Placental pericyte (primary cell): ENCODE measurements around the gene FLYWCH1. TPM values are rescaled to one million over a fixed set of nuclear protein-coding genes. Genes with fewer than 3 reads are reported as not detected.

ENCODE experiments used
- small RNA-seq: library from RNA; depleted of rRNA; stranded (forward); fragments of <200 nt; gene quantifications from one replicate; pipeline ENCODE3, GENCODE V24; 2012; ENCODE audit warnings: low replicate concordance
- total RNA-seq: library from RNA; depleted of rRNA; stranded (reverse); fragments of >200 nt; gene quantifications from 2 replicates; pipeline ENCODE4 v1.2.3, GENCODE V29; 2012

FLYWCH1 gene, protein sequence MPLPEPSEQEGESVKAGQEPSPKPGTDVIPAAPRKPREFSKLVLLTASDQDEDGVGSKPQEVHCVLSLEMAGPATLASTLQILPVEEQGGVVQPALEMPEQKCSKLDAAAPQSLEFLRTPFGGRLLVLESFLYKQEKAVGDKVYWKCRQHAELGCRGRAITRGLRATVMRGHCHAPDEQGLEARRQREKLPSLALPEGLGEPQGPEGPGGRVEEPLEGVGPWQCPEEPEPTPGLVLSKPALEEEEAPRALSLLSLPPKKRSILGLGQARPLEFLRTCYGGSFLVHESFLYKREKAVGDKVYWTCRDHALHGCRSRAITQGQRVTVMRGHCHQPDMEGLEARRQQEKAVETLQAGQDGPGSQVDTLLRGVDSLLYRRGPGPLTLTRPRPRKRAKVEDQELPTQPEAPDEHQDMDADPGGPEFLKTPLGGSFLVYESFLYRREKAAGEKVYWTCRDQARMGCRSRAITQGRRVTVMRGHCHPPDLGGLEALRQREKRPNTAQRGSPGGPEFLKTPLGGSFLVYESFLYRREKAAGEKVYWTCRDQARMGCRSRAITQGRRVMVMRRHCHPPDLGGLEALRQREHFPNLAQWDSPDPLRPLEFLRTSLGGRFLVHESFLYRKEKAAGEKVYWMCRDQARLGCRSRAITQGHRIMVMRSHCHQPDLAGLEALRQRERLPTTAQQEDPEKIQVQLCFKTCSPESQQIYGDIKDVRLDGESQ
- 42.2 and 55.8 TPM in 2 replicates for total RNA-seq

DNA sequence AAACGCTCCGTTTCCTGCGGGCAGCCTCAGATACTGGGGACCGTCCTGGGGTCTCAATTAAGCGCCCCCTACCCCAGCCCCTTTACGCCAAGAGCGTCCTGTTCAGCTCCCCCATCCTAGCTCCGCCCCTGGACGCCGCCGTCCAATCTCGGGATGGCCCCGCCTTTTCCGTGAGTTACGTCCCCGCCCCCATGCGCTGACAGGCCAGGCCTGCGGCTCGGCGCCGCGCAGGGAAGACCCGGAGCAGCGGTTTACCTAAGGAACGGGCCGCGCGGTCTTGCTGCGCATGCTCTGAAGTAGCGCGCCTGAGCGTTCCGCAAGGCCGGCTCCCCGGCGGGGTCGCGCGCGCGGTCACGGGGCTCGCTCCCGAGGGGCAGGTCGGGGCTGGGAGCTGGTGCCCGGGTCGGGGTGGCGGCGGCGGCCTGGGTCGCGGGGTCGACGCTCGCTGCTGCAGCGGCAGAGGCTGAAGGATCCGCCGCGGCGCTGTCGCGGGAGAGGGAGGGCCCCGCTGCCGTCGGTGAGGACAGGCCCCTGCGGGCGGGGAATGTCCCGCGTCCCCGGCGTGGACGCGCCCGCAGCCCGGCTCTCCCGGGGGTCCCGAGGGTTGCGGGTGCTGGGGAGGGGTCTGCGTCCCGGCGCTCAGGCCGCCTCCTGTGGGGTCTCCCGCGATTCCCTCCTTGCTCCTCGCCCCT, at the start of gene FLYWCH1:
Gene FLYWCH1 (plus strand): TSS at position 294 of the 692 bp plus-strand sequence. CDS start 17,755 bp downstream, outside the sequence.

DNA sequence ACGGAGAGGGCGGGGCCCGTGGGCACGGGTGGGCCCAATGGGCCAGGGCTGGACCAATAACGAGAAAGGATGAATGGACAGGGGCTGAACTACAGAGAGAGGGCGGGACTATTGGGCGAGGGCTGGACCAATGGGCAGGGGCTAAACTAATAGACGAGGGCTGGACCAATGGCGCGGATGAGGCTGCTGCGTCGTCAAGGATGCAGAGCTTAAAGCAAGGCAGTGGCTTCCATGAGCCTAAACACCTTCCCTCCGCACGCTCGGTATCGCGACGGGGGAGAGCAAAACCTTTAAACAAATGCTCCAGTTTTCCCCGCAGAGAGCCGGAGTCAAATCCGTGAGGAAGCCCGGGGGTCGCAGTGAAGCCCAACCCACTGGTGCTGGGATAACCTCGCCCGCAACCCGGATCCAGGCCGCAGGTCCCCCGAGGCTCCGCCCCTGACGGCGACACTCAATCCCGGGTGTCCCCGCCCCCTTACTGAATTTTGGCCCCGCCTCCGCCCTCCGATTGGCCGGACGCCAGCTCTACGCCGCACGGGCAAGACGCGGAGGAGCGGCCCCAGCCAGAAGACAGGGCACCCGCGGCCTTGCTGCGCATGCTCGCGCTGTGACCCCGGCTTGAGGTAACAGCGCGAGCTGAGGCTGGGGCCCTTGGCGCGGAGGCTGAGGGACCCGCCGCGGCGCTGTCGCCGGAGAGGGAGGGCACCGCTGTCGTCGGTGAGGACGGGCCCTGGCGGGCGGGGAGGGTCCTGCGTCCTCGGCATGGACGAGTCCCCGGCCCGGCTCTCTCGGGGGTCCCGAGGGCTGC, 28.9 kb upstream of the FLYWCH1 start, which contains the start of gene FLYWCH2:
Gene FLYWCH2 (plus strand): TSS at position 566 of the 808 bp plus-strand sequence. CDS start 13,235 bp downstream, outside the sequence.

DNA sequence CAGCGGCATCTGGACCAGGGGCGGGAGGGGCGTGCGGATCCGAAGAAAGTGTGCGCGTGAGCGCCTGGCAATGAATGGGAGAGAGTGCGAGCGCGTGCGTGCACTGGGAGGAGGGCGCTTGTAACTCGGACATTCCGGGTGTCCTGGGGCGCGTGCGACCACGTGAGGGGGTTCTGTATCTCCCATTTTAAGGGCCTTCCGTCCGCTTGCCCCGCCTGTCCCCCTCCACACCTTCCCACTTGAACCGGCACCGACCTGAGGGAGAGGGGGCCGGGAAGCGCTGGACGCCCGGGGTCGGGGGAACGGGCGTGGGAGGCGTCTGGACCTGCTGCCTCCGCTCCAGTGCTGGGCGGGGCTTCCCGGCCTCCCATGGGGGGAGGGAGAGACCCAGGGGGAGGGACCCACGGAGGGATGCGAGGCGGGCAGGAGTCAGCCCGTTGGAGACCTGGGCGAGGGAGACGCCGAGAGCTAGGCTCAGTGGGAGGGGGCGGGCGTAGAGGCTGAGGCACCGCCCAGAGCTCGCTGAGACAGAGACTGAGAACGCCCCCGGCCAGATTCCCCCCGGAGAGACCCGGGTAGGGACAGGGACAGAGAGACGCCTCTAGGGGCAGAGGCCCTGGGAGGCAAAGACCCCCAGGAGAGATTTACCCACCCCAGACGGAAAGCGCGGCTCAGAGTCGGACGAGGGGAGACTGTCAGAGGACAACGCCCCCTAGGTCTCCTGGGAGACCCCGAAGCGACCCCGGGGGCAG, 52.2 kb downstream of the FLYWCH1 start, which contains the start of gene KREMEN2:
Gene KREMEN2 (plus strand): TSS at position 553 of the 752 bp plus-strand sequence. CDS start 246 bp downstream, outside the sequence.

DNA sequence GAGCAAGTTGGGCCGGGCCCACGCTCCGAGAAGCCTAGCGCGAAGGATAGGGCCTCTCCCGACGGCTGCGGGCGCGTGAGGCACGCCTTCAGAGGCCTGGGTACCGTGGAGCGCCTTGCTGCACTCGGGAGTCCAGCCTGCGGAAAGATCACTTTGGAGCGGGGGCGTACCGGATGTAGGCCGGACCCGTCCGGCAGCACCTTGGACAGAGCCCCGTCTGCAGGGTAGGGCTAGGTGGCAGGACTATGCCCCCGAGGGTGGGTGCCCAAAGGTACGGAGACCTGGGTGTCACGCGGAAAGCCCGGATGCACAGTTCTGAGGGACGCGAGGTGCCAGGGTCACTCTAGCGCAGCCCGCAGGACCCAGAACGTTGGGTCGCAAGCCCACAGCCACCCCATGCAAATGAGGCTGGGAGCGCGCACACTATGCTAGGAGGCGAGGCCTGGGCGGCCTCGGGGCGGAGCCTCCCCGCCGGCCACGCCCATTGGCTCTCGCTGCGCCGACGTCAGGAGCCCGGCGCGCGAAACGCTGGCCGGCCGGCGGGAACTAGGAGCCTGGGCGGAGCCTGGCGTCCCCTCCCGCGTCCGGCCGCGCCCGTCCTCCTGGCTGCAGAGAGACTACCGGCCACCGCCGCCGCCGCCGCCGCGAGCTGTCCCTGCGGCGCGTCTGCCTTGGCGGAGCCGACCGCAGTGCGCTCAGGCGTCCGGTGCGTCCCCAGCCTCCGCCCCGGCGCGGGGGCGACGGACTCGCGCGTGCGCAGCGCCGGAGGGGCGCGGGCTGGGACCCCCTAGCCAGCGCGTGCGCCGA, 57.2 kb downstream of the FLYWCH1 start, which contains the start of gene PAQR4:
Gene PAQR4 (plus strand): TSS at position 611 of the 807 bp plus-strand sequence. CDS start 327 bp downstream, outside the sequence.

DNA sequence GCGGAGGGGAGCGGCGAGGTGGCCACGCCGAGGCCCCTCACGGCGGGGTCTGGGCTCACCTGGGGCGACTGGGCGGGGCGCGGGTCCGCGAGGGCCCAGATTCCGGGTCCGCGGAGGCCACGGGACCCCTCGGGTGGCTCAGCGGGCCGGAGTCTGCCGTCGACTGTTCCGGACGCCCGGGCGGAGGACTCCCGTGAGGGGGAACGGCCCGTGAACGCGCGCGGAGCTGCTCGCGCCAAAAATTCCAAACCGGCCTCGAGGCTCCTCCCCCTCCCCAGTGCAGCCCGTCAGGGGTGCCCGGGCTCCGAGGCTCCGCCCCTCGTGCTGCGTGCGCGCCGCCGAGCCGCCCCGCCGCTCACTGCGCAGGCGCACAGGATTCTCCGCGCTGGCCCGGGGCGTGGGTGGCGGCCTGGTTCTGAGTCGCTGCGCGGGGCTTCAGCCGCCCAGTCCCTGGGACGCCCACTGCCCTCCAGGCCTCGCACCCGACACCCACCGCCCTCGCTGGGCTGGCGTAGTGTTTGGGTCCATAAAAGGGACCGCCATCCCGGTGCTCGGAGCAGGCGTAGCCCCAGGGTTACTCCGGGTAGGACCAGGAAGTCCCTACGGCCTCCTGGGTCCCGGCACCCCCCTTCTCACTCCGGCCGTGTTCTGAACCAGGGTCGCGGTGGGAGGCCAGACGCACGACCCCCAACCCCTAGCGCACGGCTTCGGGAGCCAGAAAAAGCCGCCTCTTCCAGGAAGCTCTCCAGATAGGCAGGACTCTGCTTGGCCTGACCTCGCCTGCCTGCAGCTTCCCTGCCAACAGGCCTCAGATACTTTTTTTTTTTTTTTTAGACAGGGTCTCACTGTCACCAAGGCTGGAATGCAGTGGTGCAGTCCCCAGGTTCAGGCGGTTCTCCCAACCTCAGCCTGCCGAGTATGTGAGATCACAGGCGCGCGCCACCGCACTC, 68.8 kb downstream of the FLYWCH1 start, which contains the start of gene PKMYT1:
Gene PKMYT1 (minus strand): TSS at position 220 of the 950 bp plus-strand sequence. CDS start 789 bp downstream, outside the sequence.

Small RNAs within 50 kb of the gene (small RNA-seq; reads per million reads assigned to genes)
- gene LINC00514 = 0.13 reads per million

Other genes starting within 250 kb of the FLYWCH1 start
- gene KCTD5, start 229.4 kb upstream of the FLYWCH1 start, total RNA-seq = 32.8 and 45.2 TPM in 2 replicates
- gene PRSS27, start 191.7 kb upstream of the FLYWCH1 start, total RNA-seq = 0.57 and 0.66 TPM in 2 replicates
- gene SRRM2, start 159.3 kb upstream of the FLYWCH1 start, total RNA-seq = 87.8 and 95.4 TPM in 2 replicates
- 154 and 313 TPM in 2 replicates for gene ELOB, start 134.7 kb upstream of the FLYWCH1 start, total RNA-seq
- not detected in 2 replicates for gene PRSS33, start 124.4 kb upstream of the FLYWCH1 start, total RNA-seq
- gene PRSS41, start 113.5 kb upstream of the FLYWCH1 start, total RNA-seq = not detected in 2 replicates
- not detected in 2 replicates for gene PRSS21, start 94.7 kb upstream of the FLYWCH1 start, total RNA-seq
- 0.29 TPM in 1 of 2 replicates, not detected in the other for gene ZG16B, start 81.6 kb upstream of the FLYWCH1 start, total RNA-seq
- gene PRSS22, start 53.8 kb upstream of the FLYWCH1 start, total RNA-seq = 2.7 TPM in 1 of 2 replicates, not detected in the other
- 53.0 and 83.3 TPM in 2 replicates for gene FLYWCH2, start 28.7 kb upstream of the FLYWCH1 start, total RNA-seq
- not detected in 2 replicates for gene KREMEN2, start 52.3 kb downstream of the FLYWCH1 start, total RNA-seq
- 1.1 and 12.2 TPM in 2 replicates for gene PAQR4, start 57.4 kb downstream of the FLYWCH1 start, total RNA-seq
- gene PKMYT1, start 68.5 kb downstream of the FLYWCH1 start, total RNA-seq = 0.22 and 27.1 TPM in 2 replicates
- gene CLDN9, start 101.0 kb downstream of the FLYWCH1 start, total RNA-seq = not detected in 2 replicates
- 0.14 and 0.22 TPM in 2 replicates for gene CLDN6, start 106.3 kb downstream of the FLYWCH1 start, total RNA-seq
- gene TNFRSF12A, start 108.4 kb downstream of the FLYWCH1 start, total RNA-seq = 216 and 619 TPM in 2 replicates
- 11.6 and 21.7 TPM in 2 replicates for gene HCFC1R1, start 112.0 kb downstream of the FLYWCH1 start, total RNA-seq
- gene THOC6, start 112.1 kb downstream of the FLYWCH1 start, total RNA-seq = 32.2 and 40.7 TPM in 2 replicates
- gene BICDL2, start 125.0 kb downstream of the FLYWCH1 start, total RNA-seq = under 0.01 TPM in 1 of 2 replicates, not detected in the other
- gene MMP25, start 134.6 kb downstream of the FLYWCH1 start, total RNA-seq = not detected in 2 replicates
- 3.7 and 21.7 TPM in 2 replicates for gene IL32, start 153.7 kb downstream of the FLYWCH1 start, total RNA-seq
- gene ZSCAN10, start 187.4 kb downstream of the FLYWCH1 start, total RNA-seq = not detected in 2 replicates
- gene ZNF205, start 200.7 kb downstream of the FLYWCH1 start, total RNA-seq = 17.9 and 20.0 TPM in 2 replicates
- 8.3 and 11.4 TPM in 2 replicates for gene ZNF213, start 223.1 kb downstream of the FLYWCH1 start, total RNA-seq